Activated CD4-positive, alpha-beta T cell treated with anti-CD3 and anti-CD28 coated beads, Interleukin-2, amount 10 ng/mL, durations not matched to agents 7 days and 5 days (primary cell): ENCODE results near the gene CAMK2D. TPM values are rescaled to one million over a fixed set of nuclear protein-coding genes. Genes with fewer than 3 reads are reported as not detected.

Source experiments
- CTCF ChIA-PET: fragments of 350-600 bp; sonication (Branson Sonifier 250); formaldehyde crosslinking; loops from one replicate; lab custom pipeline; 2021; ENCODE audit warnings: antibody characterized with exemption; lab: Charles Lee
- POLR2A ChIA-PET: fragments of 350-600 bp; sonication (Branson Sonifier 250); formaldehyde crosslinking; loops from one replicate; lab custom pipeline; 2021; ENCODE audit warnings: antibody characterized with exemption; lab: Charles Lee
- DNase-seq: peaks from one replicate; pipeline ENCODE4 v3.0.0-alpha.2; 2020
- H3K27ac Mint-ChIP-seq: one replicate; pipeline ENCODE4 v1.8.0; 2021; ENCODE audit warnings: mild to moderate bottlenecking, moderate library complexity, mixed read lengths
- H3K27me3 Mint-ChIP-seq: one replicate; pipeline ENCODE4 v1.8.0; 2021; ENCODE audit warnings: mixed read lengths
- H3K36me3 Mint-ChIP-seq: one replicate; pipeline ENCODE4 v1.8.0; 2021; ENCODE audit warnings: low read depth, mixed read lengths
- H3K4me1 Mint-ChIP-seq: one replicate; pipeline ENCODE4 v1.8.0; 2021; ENCODE audit warnings: mixed read lengths
- H3K4me3 Mint-ChIP-seq: one replicate; pipeline ENCODE4 v1.8.0; 2021; ENCODE audit warnings: mild to moderate bottlenecking, moderate library complexity, mixed read lengths
- H3K9me3 Mint-ChIP-seq: one replicate; pipeline ENCODE4 v1.8.0; 2021; ENCODE audit warnings: mixed read lengths
- total RNA-seq, 2 experiments: library from RNA; stranded (reverse); gene quantifications; one replicate each; pipeline ENCODE4 v1.2.3, GENCODE V29; 2021

The CAMK2D gene
- total RNA-seq, 2 experiments from 2014 or later: 37.8 to 38.5 TPM

DNA sequence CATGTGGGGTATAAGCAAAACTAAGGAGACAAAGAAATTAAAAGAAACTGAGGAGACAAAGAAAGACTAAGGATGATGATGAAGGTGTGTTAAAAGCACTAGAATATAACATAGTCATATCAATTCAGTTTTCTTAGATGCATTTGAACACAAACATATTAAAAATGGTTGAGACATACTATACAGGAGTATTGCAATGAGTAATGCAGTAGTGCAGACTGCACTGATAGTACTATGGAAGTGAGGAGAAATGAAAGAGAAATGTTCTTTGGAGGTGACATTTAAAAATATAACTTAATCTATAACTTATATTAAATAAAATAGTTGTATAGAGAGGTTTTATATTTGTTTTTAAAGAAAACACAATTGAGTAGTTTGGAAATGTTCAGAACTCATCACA lies 279.2 kb downstream of the CAMK2D start:
- DNase-seq: no peak
- CTCF ChIA-PET: no interaction called here
- Mint-ChIP-seq H3K9me3 (peaks cover 5% of the 10 kb centered on the region), H3K36me3 (peaks cover 36% of the 10 kb centered on the region), H3K4me3 (no peak overlapping the region), H3K4me1 (no peaks in the 10 kb centered on the region), H3K27me3 (no peaks in the 10 kb centered on the region), H3K27ac (no peak overlapping the region)
- POLR2A ChIA-PET: no interaction called here

- no peaks in the 10 kb centered on the region for H3K27me3 Mint-ChIP-seq
- ChIA-PET CTCF (no interaction called here), POLR2A (no interaction called here)
- peaks cover 2% of the 10 kb centered on the region for H3K4me1 Mint-ChIP-seq
- H3K27ac Mint-ChIP-seq: no peak overlapping the region
- DNase-seq: no peak
- H3K36me3 Mint-ChIP-seq: peaks cover 37% of the 10 kb centered on the region
- H3K9me3 Mint-ChIP-seq: peaks cover 8% of the 10 kb centered on the region
- H3K4me3 Mint-ChIP-seq: no peak overlapping the region
Observed at GRCh38 chr4:113481820-113482219, 279.7 kb downstream of the CAMK2D start.

DNA sequence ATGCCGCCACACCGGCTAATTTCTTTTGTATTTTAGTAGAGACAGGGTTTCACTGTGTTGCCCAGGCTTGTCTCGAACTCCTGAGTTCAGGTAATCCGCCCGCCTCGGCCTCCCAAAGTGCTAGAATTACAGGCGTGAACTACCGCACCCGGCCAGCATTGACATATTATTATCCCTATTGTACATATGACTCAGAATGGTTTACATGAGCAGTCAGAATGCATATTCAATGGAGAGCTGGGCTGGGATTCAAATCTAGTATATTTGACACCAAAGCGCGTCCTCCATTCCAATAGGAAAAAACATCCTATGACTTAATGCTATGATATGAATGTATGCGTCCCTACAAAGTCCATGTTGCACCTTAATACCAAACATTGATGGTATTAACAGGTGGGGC lies 281.4 kb downstream of the CAMK2D start:
- CTCF ChIA-PET: no interaction called here
- DNase-seq: no peak
- Mint-ChIP-seq H3K27ac (no peak overlapping the region), H3K27me3 (no peaks in the 10 kb centered on the region), H3K36me3 (peaks cover 48% of the 10 kb centered on the region), H3K9me3 (peaks cover 14% of the 10 kb centered on the region), H3K4me1 (peaks cover 4% of the 10 kb centered on the region), H3K4me3 (no peak overlapping the region)
- POLR2A ChIA-PET: no interaction called here

GRCh38 chr4:113478032-113478431 lies 283.5 kb downstream of the CAMK2D start:
- POLR2A ChIA-PET: no interaction called here
- peaks cover 4% of the 10 kb centered on the region for H3K4me1 Mint-ChIP-seq
- peaks cover 44% of the 10 kb centered on the region for H3K36me3 Mint-ChIP-seq
- H3K9me3 Mint-ChIP-seq: peaks cover 14% of the 10 kb centered on the region
- no peaks in the 10 kb centered on the region for H3K27me3 Mint-ChIP-seq
- DNase-seq: no peak
- H3K27ac Mint-ChIP-seq: no peak overlapping the region
- no peak overlapping the region for H3K4me3 Mint-ChIP-seq
- CTCF ChIA-PET: no interaction called here

GRCh38 chr4:113476800-113477199 lies 284.7 kb downstream of the CAMK2D start:
- H3K4me3 Mint-ChIP-seq: no peak overlapping the region
- H3K9me3 Mint-ChIP-seq: peaks cover 14% of the 10 kb centered on the region
- peaks cover 37% of the 10 kb centered on the region for H3K36me3 Mint-ChIP-seq
- DNase-seq: no peak
- ChIA-PET POLR2A (no interaction called here), CTCF (interaction anchor here (1.6 kb wide), 1 partner anchor 12 kb away, joined by 3 read pairs; no protein-coding TSS in a partner anchor)
- no peaks in the 10 kb centered on the region for H3K27me3 Mint-ChIP-seq
- peaks cover 4% of the 10 kb centered on the region for H3K4me1 Mint-ChIP-seq
- H3K27ac Mint-ChIP-seq: no peak overlapping the region

DNA sequence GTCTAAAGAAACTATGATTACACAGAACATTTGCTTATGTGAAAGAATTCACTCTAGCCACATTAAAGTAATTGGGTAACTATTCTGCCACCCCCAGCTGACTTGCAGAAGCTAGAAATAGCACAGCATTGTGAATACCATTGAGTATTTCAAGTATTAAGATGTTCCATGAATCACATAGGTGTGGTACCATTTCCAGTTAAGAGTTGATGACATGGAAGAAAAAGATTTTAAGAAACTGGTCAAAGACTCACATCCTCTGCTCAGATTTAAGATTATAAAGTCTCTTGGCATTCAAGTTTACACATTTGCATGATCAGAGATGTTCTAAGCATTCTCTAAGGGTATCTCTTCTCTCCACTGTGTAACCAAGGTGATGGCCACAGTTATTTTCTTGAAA lies 287.5 kb downstream of the CAMK2D start:
- Mint-ChIP-seq H3K27me3 (no peaks in the 10 kb centered on the region), H3K9me3 (peaks cover 15% of the 10 kb centered on the region), H3K36me3 (peaks cover 47% of the 10 kb centered on the region), H3K27ac (no peak overlapping the region), H3K4me1 (peaks cover 13% of the 10 kb centered on the region), H3K4me3 (no peak overlapping the region)
- DNase-seq: no peak
- ChIA-PET CTCF (interaction anchor here (1.5 kb wide), 1 partner anchor 27 kb away, joined by 3 read pairs; no protein-coding TSS in a partner anchor), POLR2A (interaction anchor here (0.8 kb wide), 1 partner anchor 285 kb away, joined by 3 read pairs; no protein-coding TSS in a partner anchor)

- CTCF ChIA-PET: no interaction called here
Observed at GRCh38 chr4:113472864-113473263, 288.7 kb downstream of the CAMK2D start.

GRCh38 chr4:113471146-113471860 lies 290.2 kb downstream of the CAMK2D start:
- ChIA-PET POLR2A (no interaction called here), CTCF (interaction anchor here (0.9 kb wide), 1 partner anchor 197 kb away, joined by 4 read pairs; no protein-coding TSS in a partner anchor)
- Mint-ChIP-seq H3K9me3 (peaks cover 5% of the 10 kb centered on the region), H3K27me3 (no peaks in the 10 kb centered on the region), H3K4me1 (peaks cover 17% of the 10 kb centered on the region), H3K4me3 (no peak overlapping the region), H3K27ac (no peak overlapping the region), H3K36me3 (peaks cover 29% of the 10 kb centered on the region)
- DNase-seq: no peak

More at GRCh38 chr4:113472864-113473263, 288.7 kb downstream of the CAMK2D start:
- no peak overlapping the region for H3K27ac Mint-ChIP-seq
- H3K9me3 Mint-ChIP-seq: peaks cover 12% of the 10 kb centered on the region
- peaks cover 22% of the 10 kb centered on the region for H3K4me1 Mint-ChIP-seq
- no peak overlapping the region for H3K4me3 Mint-ChIP-seq
- H3K27me3 Mint-ChIP-seq: no peaks in the 10 kb centered on the region
- POLR2A ChIA-PET: no interaction called here
- DNase-seq: no peak
- H3K36me3 Mint-ChIP-seq: peaks cover 37% of the 10 kb centered on the region

DNA sequence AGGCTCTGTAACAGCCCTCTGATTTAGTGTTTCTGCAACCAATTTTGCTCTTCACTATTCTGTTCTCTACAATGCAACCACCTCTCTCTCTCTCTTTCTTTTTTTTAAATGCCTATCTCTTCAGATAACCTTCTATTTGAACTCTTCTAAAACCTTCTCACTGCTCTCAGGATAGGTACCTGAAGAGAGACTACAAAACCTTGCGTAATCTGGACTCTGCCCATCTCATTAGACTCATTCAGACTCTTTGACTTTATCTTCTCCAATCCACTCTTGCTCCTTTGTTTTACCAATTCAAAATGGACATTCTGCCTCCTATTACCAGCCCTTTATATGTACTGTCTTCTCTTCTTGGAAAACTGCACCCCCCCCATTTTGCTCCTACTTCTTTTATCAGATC lies 291.6 kb downstream of the CAMK2D start:
- H3K27me3 Mint-ChIP-seq: no peaks in the 10 kb centered on the region
- no peak overlapping the region for H3K4me3 Mint-ChIP-seq
- H3K36me3 Mint-ChIP-seq: peaks cover 26% of the 10 kb centered on the region
- H3K9me3 Mint-ChIP-seq: peaks cover 4% of the 10 kb centered on the region
- CTCF ChIA-PET: no interaction called here
- no peak for DNase-seq
- POLR2A ChIA-PET: interaction anchor here (0.6 kb wide), 1 partner anchor 35 kb away, joined by 4 read pairs; no protein-coding TSS in a partner anchor
- H3K27ac Mint-ChIP-seq: no peak overlapping the region
- H3K4me1 Mint-ChIP-seq: peaks cover 17% of the 10 kb centered on the region

DNA sequence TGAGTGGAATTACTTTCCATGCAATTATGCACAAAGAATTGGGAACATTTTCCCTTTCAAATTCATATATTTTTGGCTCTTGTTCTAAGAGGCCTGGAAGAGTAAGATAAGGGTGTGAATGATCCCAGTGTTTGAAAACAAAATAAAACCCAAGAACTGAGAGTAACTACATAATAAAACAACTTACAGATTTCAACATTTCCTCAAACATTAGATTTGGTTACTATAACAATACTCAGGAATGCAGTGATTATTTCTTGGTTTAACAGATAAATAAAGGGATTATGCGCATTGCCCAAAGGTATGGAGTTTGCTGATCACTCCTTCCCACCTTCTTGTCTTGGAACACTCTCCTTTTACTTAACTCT lies 292.5 kb downstream of the CAMK2D start:
- CTCF ChIA-PET: no interaction called here
- POLR2A ChIA-PET: no interaction called here
- Mint-ChIP-seq H3K27me3 (no peaks in the 10 kb centered on the region), H3K27ac (no peak overlapping the region), H3K9me3 (peaks cover 4% of the 10 kb centered on the region), H3K4me3 (no peak overlapping the region), H3K36me3 (peaks cover 30% of the 10 kb centered on the region), H3K4me1 (peaks cover 17% of the 10 kb centered on the region)
- no peak for DNase-seq

DNA sequence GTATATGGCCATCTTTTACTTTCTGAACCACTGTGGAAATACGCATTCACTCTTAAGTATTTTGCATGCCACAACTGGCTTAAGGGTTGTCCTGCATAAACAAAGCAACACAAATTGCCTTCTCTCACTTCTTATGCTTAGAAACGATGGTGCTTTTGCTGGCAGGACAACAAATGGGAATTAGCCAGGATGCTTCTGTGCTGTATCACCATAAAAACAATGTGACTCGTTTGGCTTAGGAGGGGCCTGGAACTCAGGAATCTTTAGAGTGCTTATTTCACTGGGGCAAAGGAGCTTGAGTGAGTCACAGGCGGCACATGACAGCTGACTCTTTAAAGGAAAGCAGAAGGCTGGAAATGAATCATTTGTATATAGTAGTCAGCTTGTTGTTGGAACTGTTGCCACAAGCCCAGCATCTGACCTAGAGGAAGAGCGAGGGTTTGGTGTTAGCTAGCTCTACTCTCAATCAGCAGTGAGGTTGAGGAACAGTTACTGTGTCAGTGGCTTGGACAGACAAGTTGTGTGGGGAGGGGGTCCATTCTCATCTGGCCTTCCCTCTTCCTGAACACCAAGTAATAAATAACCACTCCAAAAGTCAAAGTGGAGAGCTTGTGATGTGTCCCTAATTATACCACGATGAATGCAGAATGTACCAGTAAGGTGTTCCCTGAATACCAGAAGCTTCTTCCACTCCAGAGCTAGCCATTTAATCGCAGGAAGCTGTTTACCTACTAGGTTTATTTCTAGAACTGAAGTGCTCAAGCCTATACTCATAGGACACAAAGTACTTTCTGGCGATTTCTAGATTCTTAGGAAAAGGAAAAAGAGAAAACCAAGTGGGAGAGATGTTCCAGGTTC lies 293.1 kb downstream of the CAMK2D start:
- POLR2A ChIA-PET: no interaction called here
- Mint-ChIP-seq H3K4me1 (peaks cover 17% of the 10 kb centered on the region), H3K27me3 (no peaks in the 10 kb centered on the region), H3K27ac (no peak overlapping the region), H3K36me3 (peaks cover 30% of the 10 kb centered on the region), H3K9me3 (peaks cover 4% of the 10 kb centered on the region), H3K4me3 (no peak overlapping the region)
- peak; percentile 7 for DNase-seq
- CTCF ChIA-PET: interaction anchor here (0.7 kb wide), 1 partner anchor 80 kb away, joined by 3 read pairs; no protein-coding TSS in a partner anchor

GRCh38 chr4:113467581-113467980 lies 294.0 kb downstream of the CAMK2D start:
- DNase-seq: no peak
- Mint-ChIP-seq H3K27ac (no peak overlapping the region), H3K36me3 (peaks cover 29% of the 10 kb centered on the region), H3K4me1 (peaks cover 17% of the 10 kb centered on the region), H3K9me3 (peaks cover 4% of the 10 kb centered on the region), H3K4me3 (no peak overlapping the region), H3K27me3 (no peaks in the 10 kb centered on the region)
- CTCF ChIA-PET: interaction anchor here (0.7 kb wide), 1 partner anchor 475 kb away, joined by 3 read pairs; no protein-coding TSS in a partner anchor
- POLR2A ChIA-PET: no interaction called here

DNA sequence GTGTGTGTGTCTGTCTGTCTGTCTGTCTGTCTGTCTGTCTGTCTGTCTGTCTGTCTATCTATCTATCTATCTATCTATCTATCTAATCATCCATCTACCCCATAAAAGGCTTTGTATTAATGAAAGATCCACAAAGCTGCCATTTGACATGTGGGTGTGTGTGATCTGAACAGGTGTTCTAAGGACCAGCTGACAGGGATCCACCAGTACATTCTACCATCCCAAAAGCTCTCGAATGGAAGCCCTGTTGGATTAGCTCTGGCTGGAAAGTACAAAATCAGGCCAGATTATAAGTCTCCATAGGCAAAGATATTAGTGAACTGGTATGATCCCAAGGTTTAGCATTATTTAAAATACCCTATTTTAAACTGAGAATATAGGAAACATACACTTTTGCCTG lies 299.3 kb downstream of the CAMK2D start:
- Mint-ChIP-seq H3K36me3 (peaks cover 35% of the 10 kb centered on the region), H3K27ac (no peak overlapping the region), H3K4me3 (no peak overlapping the region), H3K9me3 (no peaks in the 10 kb centered on the region), H3K27me3 (no peaks in the 10 kb centered on the region), H3K4me1 (no peaks in the 10 kb centered on the region)
- DNase-seq: no peak
- ChIA-PET POLR2A (no interaction called here), CTCF (no interaction called here)
